Measurements from ENCODE around the gene FXR2. TPM values are rescaled to one million over a fixed set of nuclear protein-coding genes. Genes with fewer than 3 reads are reported as not detected.

Gene FXR2
- total RNA-seq, 1 experiment from 2014 or later, result 30.9 TPM

GRCh38 chr17:7586673-7587419 lies 27.9 kb downstream of the FXR2 start:
- no TSS peak for BruUV-seq (replicated peaks)
- peak; percentile 61 for DNase-seq
- H3K9me3 Mint-ChIP-seq (ENCODE audit: low read depth, unreplicated experiment), result no peaks in the 10 kb centered on the region
- intact Hi-C loops (cut with micrococcal nuclease; ENCODE audit: unreplicated experiment), result no loop called here
- H3K36me3 Mint-ChIP-seq (ENCODE audit: insufficient read depth, unreplicated experiment), result peaks cover 61% of the 10 kb centered on the region
- peak; percentile 22 for TF ChIP-seq CTCF (IDR thresholded peaks at IDR 0.05; ENCODE audit: unreplicated experiment)
- H3K4me1 Mint-ChIP-seq (ENCODE audit: low read depth, unreplicated experiment), result no peaks in the 10 kb centered on the region
- H3K27me3 Mint-ChIP-seq (ENCODE audit: unreplicated experiment), result no peaks in the 10 kb centered on the region
- CTCF ChIA-PET, result interaction anchor here (0.6 kb wide), 2 partner anchors 101 to 130 kb away, joined by 3 read pairs; partner anchors contain the start of genes DNAH2 and WRAP53
- no peak overlapping the region for H3K27ac Mint-ChIP-seq (ENCODE audit: unreplicated experiment)
- no peak overlapping the region for H3K4me3 Mint-ChIP-seq (ENCODE audit: low read depth, unreplicated experiment)

- H3K27me3 Mint-ChIP-seq (ENCODE audit: unreplicated experiment), result no peaks in the 10 kb centered on the region
- DNase-seq, result peak; percentile 90
- peak within 1 kb of the TSS; percentile 84 for H3K4me3 Mint-ChIP-seq (ENCODE audit: low read depth, unreplicated experiment)
- H3K9me3 Mint-ChIP-seq (ENCODE audit: low read depth, unreplicated experiment), result no peaks in the 10 kb centered on the region
- TF ChIP-seq CTCF (IDR thresholded peaks at IDR 0.05; ENCODE audit: unreplicated experiment), result no peak
- H3K4me1 Mint-ChIP-seq (ENCODE audit: low read depth, unreplicated experiment), result peaks cover 28% of the 10 kb centered on the region
- CTCF ChIA-PET, result interaction anchor here (2.2 kb wide), 1 partner anchor 104 kb away, joined by 12 read pairs; the partner anchor contains the start of genes TP53 and WRAP53
- BruUV-seq (replicated peaks), result TSS peak; percentile 84
- peaks cover 77% of the 10 kb centered on the region for H3K36me3 Mint-ChIP-seq (ENCODE audit: insufficient read depth, unreplicated experiment)
- peak within 1 kb of the TSS; percentile 99 for H3K27ac Mint-ChIP-seq (ENCODE audit: unreplicated experiment)
- intact Hi-C loops (cut with micrococcal nuclease; ENCODE audit: unreplicated experiment), result no loop called here
These were observed 31.2 kb downstream of the FXR2 start, which contains the start of gene MPDU1 for GRCh38 chr17:7583253-7584109. Gene MPDU1, plus strand, starts transcription at chr17:7583852. Its CDS starts 11 bp downstream, at chr17:7583863.

- BruUV-seq (replicated peaks), result no TSS peak
- peak overlapping the region; percentile 99 for H3K27ac Mint-ChIP-seq (ENCODE audit: unreplicated experiment)
- H3K9me3 Mint-ChIP-seq (ENCODE audit: low read depth, unreplicated experiment), result no peaks in the 10 kb centered on the region
- no peak for DNase-seq
- TF ChIP-seq CTCF (IDR thresholded peaks at IDR 0.05; ENCODE audit: unreplicated experiment), result no peak
- intact Hi-C loops (cut with micrococcal nuclease; ENCODE audit: unreplicated experiment), result no loop called here
- H3K36me3 Mint-ChIP-seq (ENCODE audit: insufficient read depth, unreplicated experiment), result peaks cover 78% of the 10 kb centered on the region
- peaks cover 28% of the 10 kb centered on the region for H3K4me1 Mint-ChIP-seq (ENCODE audit: low read depth, unreplicated experiment)
- H3K27me3 Mint-ChIP-seq (ENCODE audit: unreplicated experiment), result no peaks in the 10 kb centered on the region
- CTCF ChIA-PET, result no interaction called here
- peak overlapping the region; percentile 84 for H3K4me3 Mint-ChIP-seq (ENCODE audit: low read depth, unreplicated experiment)
These were observed 32.1 kb downstream of the FXR2 start for GRCh38 chr17:7582396-7583252.
